Measurements from ENCODE around the gene SAMD9. TPM values are rescaled to one million over a fixed set of nuclear protein-coding genes. Genes with fewer than 3 reads are reported as not detected.
"Not testable (repeated sequence)": the region's sequence is repeated elsewhere in the genome, so short reads cannot be mapped to it uniquely, and the experiment has no call there.

SAMD9 gene
- total RNA-seq, 1 donor: 52.7 TPM

DNA sequence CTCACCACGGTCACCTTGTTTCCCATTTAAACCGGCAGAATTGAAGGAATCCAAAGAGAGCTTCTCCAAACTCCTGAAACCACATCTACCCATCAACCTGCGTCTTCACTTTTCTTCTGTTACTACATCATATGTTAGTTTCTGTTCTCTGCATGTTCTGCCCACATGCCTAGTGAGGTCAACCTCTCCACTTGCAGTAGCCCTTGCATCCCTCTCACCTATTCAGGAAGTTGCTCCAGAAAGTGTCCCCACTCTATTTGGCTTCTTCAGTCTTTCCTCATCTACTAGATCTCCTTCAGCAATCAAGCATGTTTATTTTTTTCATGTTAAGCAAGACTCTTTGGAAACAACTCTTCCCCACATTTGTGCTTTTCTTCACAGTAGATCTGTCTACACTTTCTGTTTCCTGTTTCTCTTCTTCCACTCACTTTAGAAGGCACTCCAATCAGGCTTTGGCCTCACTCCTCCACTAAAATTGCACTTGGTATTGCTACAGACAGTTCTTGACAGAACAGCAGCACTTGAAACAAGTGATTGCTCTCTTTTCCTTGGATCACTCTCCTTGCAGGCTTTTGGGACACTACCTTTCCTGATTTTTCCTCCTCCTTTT lies 22.9 kb upstream of the SAMD9 start:
- no peak overlapping the region for H3K4me3 ChIP-seq (ENCODE audit: low read length)
- no peaks in the 10 kb centered on the region for H3K27me3 ChIP-seq (ENCODE audit: insufficient read depth, low read length)
- peaks cover 13% of the 10 kb centered on the region for H3K4me1 ChIP-seq (ENCODE audit: insufficient read depth, low read length)
- peaks cover 20% of the 10 kb centered on the region for H3K9me3 ChIP-seq (ENCODE audit: low read depth, low read length)

DNA sequence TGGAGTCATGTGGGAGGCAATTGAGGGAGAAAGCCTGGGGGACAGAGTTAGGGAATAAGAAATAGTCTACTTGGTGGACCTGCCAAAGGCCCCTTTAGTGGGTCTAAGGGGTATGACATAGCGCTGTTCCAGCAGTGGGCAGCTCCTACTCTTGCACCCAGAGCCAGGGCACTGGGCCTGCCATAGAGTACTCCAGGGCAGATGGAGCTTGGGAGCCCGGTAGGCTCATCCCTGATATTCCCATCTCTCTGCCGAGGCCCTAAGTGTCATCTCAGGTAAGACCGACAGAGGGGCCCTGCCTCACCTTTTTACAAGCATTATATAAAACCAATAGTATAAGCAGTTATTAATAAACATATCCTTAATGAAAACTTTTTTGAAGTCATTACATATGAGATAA lies 20.8 kb upstream of the SAMD9 start:
- Histone ChIP-seq H3K9me3 (ENCODE audit: low read depth, low read length) (peaks cover 41% of the 10 kb centered on the region), H3K27me3 (ENCODE audit: insufficient read depth, low read length) (no peaks in the 10 kb centered on the region), H3K4me3 (ENCODE audit: low read length) (no peak overlapping the region), H3K4me1 (ENCODE audit: insufficient read depth, low read length) (peaks cover 4% of the 10 kb centered on the region)

DNA sequence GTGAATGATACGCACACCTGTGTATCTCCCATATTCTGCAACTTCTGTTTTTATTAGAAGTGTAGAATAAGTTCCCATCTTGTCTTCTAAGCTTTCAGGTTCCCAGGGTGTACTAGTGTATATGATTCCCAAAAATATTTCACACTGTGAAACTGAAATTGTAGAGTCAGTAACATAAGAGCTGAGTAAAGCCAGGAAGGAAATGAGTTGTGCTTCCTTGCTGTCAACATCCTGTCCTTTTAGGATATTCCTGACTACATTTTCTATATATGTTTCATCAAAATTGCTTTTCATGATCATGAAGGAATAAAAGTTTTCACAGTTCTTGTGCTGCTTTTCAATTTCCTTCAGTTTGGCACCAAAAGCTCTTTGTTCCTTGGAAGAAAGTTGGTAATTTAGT lies 15.2 kb upstream of the SAMD9 start:
- H3K4me1 ChIP-seq (ENCODE audit: insufficient read depth, low read length): no peaks in the 10 kb centered on the region
- no peak overlapping the region for H3K4me3 ChIP-seq (ENCODE audit: low read length)
- no peaks in the 10 kb centered on the region for H3K27me3 ChIP-seq (ENCODE audit: insufficient read depth, low read length)
- peaks cover 83% of the 10 kb centered on the region for H3K9me3 ChIP-seq (ENCODE audit: low read depth, low read length)

DNA sequence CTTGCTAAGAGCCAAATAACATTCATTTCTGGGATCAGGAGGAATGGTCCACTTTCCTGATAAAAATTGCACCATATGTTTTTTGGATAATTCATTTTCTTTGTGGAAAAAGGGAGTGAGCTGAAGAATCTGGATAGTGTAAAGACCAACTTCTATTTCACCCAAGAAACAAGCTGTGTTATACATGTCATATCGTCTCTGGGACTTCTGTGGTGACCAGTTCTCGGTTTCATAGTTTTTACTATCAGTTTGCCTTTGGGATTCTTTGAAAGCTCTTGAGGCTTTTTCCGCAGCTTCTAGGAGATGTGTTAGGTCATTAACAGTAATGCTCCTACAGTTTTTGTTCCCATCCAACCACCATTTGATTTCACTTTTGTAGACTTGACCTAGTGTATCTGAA lies 14.4 kb upstream of the SAMD9 start:
- Histone ChIP-seq H3K4me3 (ENCODE audit: low read length) (no peak overlapping the region), H3K4me1 (ENCODE audit: insufficient read depth, low read length) (no peaks in the 10 kb centered on the region), H3K27me3 (ENCODE audit: insufficient read depth, low read length) (no peaks in the 10 kb centered on the region), H3K9me3 (ENCODE audit: low read depth, low read length) (peaks cover 82% of the 10 kb centered on the region)

DNA sequence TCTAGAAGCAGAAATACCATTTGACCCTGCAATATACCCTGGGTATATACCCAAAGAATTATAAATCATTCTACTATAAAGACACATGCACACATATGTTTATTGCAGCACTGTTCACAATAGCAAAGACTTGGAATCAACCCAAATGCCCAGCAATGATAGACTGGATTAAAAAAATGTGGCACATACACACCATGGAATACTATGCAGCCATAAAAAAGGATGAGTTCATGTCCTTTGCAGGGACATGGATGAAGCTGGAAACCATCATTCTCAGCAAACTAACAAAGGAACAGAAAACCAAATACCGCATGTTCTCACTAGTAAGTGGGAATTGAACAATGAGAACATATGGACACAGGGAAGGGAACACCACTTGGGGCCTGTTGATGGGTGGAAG lies 9.2 kb upstream of the SAMD9 start:
- H3K9me3 ChIP-seq (ENCODE audit: low read depth, low read length): peaks cover 37% of the 10 kb centered on the region
- H3K27me3 ChIP-seq (ENCODE audit: insufficient read depth, low read length); H3K4me1 ChIP-seq (ENCODE audit: insufficient read depth, low read length); H3K4me3 ChIP-seq (ENCODE audit: low read length): not testable (repeated sequence)

DNA sequence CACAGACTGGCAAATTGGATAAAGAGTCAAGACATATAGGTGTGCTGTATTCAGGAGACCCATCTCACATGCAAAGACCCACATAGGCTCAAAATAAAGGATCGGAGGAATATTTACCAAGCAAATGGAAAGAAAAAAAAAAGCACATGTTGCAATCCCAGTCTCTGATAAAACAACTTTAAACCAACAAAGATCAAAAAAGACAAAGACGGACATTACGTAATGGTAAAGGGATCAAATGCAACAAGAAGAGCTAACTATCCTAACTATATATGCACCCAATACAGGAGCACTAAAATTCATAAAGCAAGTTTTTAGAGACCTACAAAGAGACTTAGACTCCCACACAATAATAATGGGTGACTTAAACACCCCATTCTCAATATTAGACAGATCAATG lies 5.8 kb upstream of the SAMD9 start:
- peaks cover 15% of the 10 kb centered on the region for H3K9me3 ChIP-seq (ENCODE audit: low read depth, low read length)
- H3K27me3 ChIP-seq (ENCODE audit: insufficient read depth, low read length); H3K4me1 ChIP-seq (ENCODE audit: insufficient read depth, low read length); H3K4me3 ChIP-seq (ENCODE audit: low read length): not testable (repeated sequence)

DNA sequence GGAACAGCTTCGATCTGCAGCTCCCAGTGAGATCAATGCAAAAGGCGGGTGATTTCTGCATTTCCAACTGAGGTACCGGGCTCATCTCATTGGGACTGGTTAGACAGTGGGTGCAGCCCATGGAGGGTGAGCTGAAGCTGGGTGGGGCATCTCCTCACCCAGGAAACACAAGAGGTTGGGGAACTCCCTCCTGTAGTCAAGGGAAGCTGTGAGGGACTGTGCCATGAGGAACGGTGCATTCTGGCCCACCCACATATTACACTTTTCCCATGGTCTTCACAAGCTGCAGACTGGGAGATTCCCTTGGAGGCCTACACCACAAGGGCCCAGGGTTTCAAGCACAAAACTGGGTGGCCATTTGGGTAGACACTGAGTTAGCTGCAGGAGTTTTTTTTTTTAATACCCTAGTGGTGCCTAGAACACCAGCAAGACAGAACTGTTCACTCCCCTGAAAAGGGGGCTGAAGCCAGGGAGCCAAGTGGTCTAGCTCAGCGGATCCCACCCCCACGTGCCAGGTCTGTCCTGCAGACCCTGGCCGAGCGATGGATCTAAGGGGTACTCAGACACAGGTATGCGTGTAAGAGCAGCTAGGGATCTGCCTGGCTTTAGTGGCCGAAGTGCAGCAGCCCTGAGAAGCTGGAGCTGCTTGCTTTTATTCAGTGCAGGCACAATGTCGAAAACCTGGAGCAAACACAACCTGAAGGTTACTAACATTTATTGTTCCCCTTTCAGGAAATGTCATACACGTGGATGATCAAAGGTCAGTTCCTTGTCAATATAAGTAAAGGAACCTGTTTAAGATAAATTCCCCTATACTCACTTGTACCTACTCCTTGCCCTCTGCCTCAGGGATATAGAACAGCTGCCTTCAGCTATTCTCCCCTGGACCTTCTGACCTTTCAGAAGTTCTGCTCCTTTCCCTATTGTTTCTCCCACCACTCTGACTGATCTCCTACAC lies 3.1 kb upstream of the SAMD9 start:
- Histone ChIP-seq H3K27me3 (ENCODE audit: insufficient read depth, low read length) (no peaks in the 10 kb centered on the region), H3K4me3 (ENCODE audit: low read length) (no peak overlapping the region), H3K9me3 (ENCODE audit: low read depth, low read length) (no peaks in the 10 kb centered on the region), H3K4me1 (ENCODE audit: insufficient read depth, low read length) (peaks cover 21% of the 10 kb centered on the region)

DNA sequence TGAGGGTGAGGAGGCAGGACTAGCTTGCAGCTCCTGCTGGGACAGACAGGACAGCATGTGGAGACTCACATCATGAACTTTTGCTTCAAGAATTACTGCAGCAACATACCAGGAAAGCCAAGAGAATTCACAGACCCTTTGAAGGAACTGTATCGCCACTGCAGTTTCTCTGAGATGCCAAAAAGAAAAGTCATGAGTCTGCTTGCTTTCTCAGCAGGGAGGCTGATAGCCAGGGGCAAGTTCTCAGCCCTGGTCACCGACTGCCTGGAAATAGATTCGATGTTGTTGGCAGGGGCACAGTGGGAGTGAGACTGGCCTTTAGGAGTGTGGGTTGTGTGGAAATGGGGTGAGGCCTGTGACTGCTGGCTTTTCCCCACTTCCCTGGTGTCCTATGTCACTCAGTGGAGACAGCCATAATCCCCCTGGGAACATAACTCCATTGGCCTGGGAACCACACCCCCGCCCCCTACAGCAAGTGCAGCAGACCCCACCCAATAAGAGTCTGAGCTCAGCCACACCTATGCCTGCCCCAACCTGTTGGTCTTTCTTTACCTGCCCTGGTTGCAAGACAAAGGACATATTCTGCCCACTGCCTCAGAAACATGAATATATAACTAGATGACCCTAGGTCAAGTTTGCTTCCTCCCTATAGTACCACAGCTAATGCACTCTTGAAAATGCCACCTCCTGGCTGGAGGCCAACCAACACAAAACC lies 1.6 kb upstream of the SAMD9 start:
- Histone ChIP-seq H3K4me3 (ENCODE audit: low read length) (no peak overlapping the region), H3K9me3 (ENCODE audit: low read depth, low read length) (no peaks in the 10 kb centered on the region), H3K27me3 (ENCODE audit: insufficient read depth, low read length) (no peaks in the 10 kb centered on the region), H3K4me1 (ENCODE audit: insufficient read depth, low read length) (peaks cover 29% of the 10 kb centered on the region)

DNA sequence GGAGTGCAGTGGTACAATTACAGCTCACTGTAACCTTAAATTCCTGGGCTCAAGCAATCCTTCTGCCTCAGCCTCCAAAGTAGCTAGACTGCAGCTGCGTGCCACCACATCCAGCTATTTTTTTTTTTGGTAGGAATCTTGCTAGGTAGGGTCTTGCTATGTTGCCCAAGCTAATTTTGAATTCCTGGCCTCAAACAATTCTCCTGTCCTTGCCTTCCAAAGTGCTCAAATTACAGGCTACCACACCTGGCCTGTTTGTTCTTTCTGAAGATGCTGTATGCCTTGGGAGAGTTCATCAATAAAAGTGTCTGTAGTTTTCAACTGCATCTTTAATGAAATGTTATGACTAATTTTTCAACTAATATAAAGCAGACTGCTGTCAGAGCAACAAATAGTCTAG lies 452 bp downstream of the SAMD9 start:
- peaks cover 29% of the 10 kb centered on the region for H3K4me1 ChIP-seq (ENCODE audit: insufficient read depth, low read length)
- H3K4me3 ChIP-seq (ENCODE audit: low read length): peak overlapping the region; percentile 51
- H3K27me3 ChIP-seq (ENCODE audit: insufficient read depth, low read length): no peaks in the 10 kb centered on the region
- no peaks in the 10 kb centered on the region for H3K9me3 ChIP-seq (ENCODE audit: low read depth, low read length)

DNA sequence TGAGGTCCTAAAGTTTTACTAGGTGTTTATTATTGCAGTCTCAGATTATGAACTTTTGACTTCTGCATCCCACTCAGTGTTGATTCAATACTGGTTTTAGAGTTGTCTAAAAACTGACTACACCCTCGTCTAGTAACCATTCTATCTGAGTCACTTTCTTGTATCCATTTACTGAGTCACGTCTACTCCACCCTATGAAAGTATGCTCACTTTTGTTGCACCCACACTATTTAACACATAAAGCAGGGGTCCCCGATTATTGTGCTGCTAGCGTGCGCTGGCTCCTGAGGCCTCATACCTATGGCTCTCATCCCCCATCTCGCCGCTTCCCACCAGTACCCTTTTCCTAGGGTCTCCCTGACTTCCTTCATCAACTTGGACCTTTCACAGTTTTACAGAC lies 2.0 kb downstream of the SAMD9 start:
- peaks cover 29% of the 10 kb centered on the region for H3K4me1 ChIP-seq (ENCODE audit: insufficient read depth, low read length)

DNA sequence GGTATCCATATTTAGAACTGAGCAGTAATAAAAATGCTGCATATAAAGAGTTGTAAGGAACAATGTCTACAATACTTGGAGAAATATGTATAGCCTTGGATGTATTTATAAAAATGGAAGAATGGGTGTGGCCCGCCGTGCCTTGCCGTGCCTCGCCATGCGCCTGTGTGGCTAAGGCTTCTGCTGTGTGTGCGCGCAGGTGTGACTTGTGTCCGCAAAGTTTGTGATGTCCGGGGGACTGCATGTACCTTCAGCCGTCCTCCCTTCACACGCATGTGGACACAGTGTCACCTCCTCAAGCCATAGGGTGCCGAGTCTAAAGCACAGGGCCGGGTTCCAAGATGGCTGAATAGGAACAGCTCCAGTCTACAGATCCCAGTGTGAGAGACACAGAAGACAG lies 9.8 kb downstream of the SAMD9 start:
- Histone ChIP-seq H3K9me3 (ENCODE audit: low read depth, low read length) (peaks cover 62% of the 10 kb centered on the region), H3K4me1 (ENCODE audit: insufficient read depth, low read length) (no peaks in the 10 kb centered on the region), H3K27me3 (ENCODE audit: insufficient read depth, low read length) (no peaks in the 10 kb centered on the region), H3K4me3 (ENCODE audit: low read length) (no peak overlapping the region)

More for the DNA sequence above, 2.0 kb downstream of the SAMD9 start:
- H3K27me3 ChIP-seq (ENCODE audit: insufficient read depth, low read length): no peaks in the 10 kb centered on the region
- peak overlapping the region; percentile 1 for H3K4me3 ChIP-seq (ENCODE audit: low read length)
- no peaks in the 10 kb centered on the region for H3K9me3 ChIP-seq (ENCODE audit: low read depth, low read length)

DNA sequence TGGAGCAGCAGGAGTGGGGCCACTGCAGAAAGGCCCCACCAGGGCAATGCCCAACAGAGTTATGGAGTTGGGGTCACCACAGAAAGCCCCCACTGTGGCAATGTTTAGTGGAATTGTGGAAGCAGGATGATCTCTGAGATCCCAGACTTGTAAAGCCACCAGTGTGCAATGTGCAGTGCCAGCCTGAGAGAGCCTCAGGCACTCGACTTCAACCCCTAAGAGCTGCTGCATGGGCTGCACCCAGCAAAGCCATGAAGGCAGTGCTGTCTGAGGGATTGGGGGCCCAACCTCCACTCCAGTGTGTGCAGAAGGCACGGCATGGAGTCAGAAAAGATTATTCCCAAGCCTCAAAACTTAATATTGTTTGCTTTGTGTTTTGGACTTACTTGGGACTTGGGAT lies 20.4 kb downstream of the SAMD9 start:
- H3K4me1 ChIP-seq (ENCODE audit: insufficient read depth, low read length): no peaks in the 10 kb centered on the region
- no peak overlapping the region for H3K4me3 ChIP-seq (ENCODE audit: low read length)
- H3K27me3 ChIP-seq (ENCODE audit: insufficient read depth, low read length): no peaks in the 10 kb centered on the region
- H3K9me3 ChIP-seq (ENCODE audit: low read depth, low read length): peaks cover 54% of the 10 kb centered on the region

DNA sequence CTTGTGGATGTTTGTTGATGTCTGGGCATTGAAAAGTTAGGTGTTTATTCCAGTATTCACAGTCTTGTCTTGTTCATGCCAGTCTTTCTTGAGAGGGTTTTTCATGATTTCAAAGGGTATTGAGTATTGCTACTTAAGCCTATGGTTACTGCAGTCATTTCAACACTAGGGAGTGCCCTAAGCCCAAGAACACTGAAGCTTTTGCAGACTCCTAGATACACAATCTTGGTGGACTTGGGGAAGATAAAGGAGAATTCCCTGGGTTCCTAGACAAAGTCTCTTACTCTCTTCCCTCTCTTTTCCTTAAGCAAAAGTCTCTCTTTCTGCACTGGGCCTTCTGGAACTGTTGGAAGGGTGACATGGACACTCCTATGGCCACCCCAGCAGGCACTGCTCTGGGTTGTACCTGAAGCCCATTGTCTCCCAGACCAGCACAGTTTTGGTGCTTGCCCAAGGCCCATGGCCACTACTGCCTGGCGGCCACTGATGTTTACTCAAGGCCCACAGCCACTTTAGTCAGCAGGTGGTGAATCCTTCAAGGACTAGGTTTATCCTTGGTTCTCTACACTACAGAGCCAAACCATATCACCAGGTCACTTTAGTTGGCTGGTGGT lies 24.9 kb downstream of the SAMD9 start:
- Histone ChIP-seq H3K9me3 (ENCODE audit: low read depth, low read length) (peaks cover 26% of the 10 kb centered on the region), H3K27me3 (ENCODE audit: insufficient read depth, low read length) (peaks cover 7% of the 10 kb centered on the region), H3K4me3 (ENCODE audit: low read length) (no peak overlapping the region), H3K4me1 (ENCODE audit: insufficient read depth, low read length) (no peaks in the 10 kb centered on the region)

DNA sequence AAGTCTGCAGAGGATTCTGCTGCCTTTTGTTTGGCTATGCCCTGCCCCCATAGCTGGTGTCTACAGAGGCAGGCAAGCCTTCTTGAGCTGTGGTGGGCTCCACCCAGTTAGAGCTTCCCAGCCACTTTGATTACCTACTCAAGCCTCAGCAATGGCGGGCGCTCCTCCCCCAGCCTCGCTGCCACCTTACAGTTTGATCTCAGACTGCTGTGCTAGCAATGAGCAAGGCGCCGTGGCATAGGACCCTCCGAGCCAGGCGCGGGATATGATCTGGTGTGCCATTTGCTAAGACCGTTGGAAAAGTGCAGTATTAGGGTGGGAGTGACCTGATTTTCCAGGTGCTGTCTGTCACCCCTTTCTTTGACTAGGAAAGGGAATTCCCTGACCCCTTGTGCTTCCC lies 44.4 kb downstream of the SAMD9 start:
- not testable (repeated sequence) for H3K4me3 ChIP-seq (ENCODE audit: low read length); H3K9me3 ChIP-seq (ENCODE audit: low read depth, low read length); H3K4me1 ChIP-seq (ENCODE audit: insufficient read depth, low read length)
- H3K27me3 ChIP-seq (ENCODE audit: insufficient read depth, low read length): peaks cover 12% of the 10 kb centered on the region

DNA sequence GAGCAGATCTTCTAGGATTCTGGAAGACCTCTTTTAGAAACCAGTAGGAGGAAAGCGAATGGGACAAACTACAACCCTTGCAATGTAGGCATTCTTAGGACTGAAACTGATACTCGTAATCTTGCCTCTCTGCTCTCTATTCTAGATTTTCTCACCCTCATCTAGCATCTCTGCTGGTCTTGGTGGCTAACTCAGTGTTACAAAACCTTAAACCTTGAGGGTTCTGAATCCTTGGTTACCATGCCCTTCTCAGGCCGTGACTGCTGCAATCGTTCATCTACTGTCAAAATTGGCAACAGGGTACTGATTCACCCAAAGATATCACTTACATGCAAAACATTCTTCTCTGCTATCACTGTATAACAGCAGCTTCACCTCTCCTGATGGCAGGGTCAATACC lies 55.2 kb downstream of the SAMD9 start:
- Histone ChIP-seq H3K9me3 (ENCODE audit: low read depth, low read length) (no peaks in the 10 kb centered on the region), H3K4me1 (ENCODE audit: insufficient read depth, low read length) (no peaks in the 10 kb centered on the region), H3K27me3 (ENCODE audit: insufficient read depth, low read length) (no peaks in the 10 kb centered on the region), H3K4me3 (ENCODE audit: low read length) (no peak overlapping the region)
